Body of pancreas (tissue), 4 donors: ENCODE measurements around the gene FAM89B.

ENCODE experiments used
- POLR2A ChIP-seq, 3 donors: fragments of 450-650 bp; IDR thresholded peaks; one replicate each; pipeline ENCODE4 v1.6.1; 2016; ENCODE audit warnings: antibody characterized with exemption in 3 of 3, mild to moderate bottlenecking in 2 of 3
- TF ChIP-seq, protein P1 (sequence below), 7 experiments: fragments of 450-650 bp in 4 of 7; fragments of 200-600 bp in 3 of 7; sonication (generic) in 3 of 7; IDR thresholded peaks; one replicate each; pipeline ENCODE4 v1.5.1; 2016 to 2019; ENCODE audit warnings: antibody characterized with exemption in 7 of 7

- TF ChIP-seq, protein P1, sequence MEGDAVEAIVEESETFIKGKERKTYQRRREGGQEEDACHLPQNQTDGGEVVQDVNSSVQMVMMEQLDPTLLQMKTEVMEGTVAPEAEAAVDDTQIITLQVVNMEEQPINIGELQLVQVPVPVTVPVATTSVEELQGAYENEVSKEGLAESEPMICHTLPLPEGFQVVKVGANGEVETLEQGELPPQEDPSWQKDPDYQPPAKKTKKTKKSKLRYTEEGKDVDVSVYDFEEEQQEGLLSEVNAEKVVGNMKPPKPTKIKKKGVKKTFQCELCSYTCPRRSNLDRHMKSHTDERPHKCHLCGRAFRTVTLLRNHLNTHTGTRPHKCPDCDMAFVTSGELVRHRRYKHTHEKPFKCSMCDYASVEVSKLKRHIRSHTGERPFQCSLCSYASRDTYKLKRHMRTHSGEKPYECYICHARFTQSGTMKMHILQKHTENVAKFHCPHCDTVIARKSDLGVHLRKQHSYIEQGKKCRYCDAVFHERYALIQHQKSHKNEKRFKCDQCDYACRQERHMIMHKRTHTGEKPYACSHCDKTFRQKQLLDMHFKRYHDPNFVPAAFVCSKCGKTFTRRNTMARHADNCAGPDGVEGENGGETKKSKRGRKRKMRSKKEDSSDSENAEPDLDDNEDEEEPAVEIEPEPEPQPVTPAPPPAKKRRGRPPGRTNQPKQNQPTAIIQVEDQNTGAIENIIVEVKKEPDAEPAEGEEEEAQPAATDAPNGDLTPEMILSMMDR (IDR thresholded peaks at IDR 0.05), result no peak
- TF ChIP-seq POLR2A (IDR thresholded peaks at IDR 0.05), result no peak
Measured at GRCh38 chr11:65583589-65583988, 11.3 kb downstream of the FAM89B start.
